HepG2 (cell line): ENCODE measurements around the gene CES3. TPM values are rescaled to one million over a fixed set of nuclear protein-coding genes. Genes with fewer than 3 reads are reported as not detected.

Experiments used
- ATF7 ChIP-seq, 2 experiments: fragments of 450-650 bp in 1 of 2; sonication (generic) in 1 of 2; formaldehyde crosslinking in 1 of 2; IDR thresholded peaks; 2 replicates each; pipeline versions ENCODE4 v1.4.0 to v1.6.1; 2016 to 2020; ENCODE audit warnings: antibody characterized with exemption in 1 of 2, mild to moderate bottlenecking in 1 of 2, missing genetic modification reagents in 1 of 2
- DNMT3B ChIP-seq: conservative IDR thresholded peaks from 2 replicates; pipeline ENCODE4 v1.6.1; 2016; ENCODE audit warnings: missing biosample characterization, control low read depth
- FOXA3 ChIP-seq: IDR thresholded peaks from 2 replicates; pipeline ENCODE4 v1.6.1; 2016; ENCODE audit warnings: missing genetic modification reagents, missing compliant biosample characterization
- GRHL1 ChIP-seq: sonication (generic); formaldehyde crosslinking; conservative IDR thresholded peaks from 2 replicates; pipeline ENCODE4 v1.8.0; 2022; ENCODE audit warnings: missing genetic modification reagents
- HES4 ChIP-seq: sonication (generic); formaldehyde crosslinking; IDR thresholded peaks from 2 replicates; pipeline ENCODE4 v1.9.0; 2021; ENCODE audit warnings: mild to moderate bottlenecking, missing genetic modification reagents, borderline replicate concordance
- IRF2 ChIP-seq: IDR thresholded peaks from 2 replicates; pipeline ENCODE4 v1.6.1; 2018; ENCODE audit warnings: missing genetic modification reagents, missing compliant biosample characterization
- KDM4B ChIP-seq: sonication (generic); formaldehyde crosslinking; IDR thresholded peaks from 2 replicates; pipeline ENCODE4 v1.4.0; 2020; ENCODE audit warnings: missing genetic modification reagents
- MYC ChIP-seq: sonication (generic); formaldehyde crosslinking; IDR thresholded peaks from 2 replicates; pipeline ENCODE4 v1.9.0; 2021; ENCODE audit warnings: missing genetic modification reagents, borderline replicate concordance
- NR1H2 ChIP-seq: sonication (generic); formaldehyde crosslinking; IDR thresholded peaks from 2 replicates; pipeline ENCODE4 v1.8.1; 2022; ENCODE audit warnings: low read depth, missing genetic modification reagents, borderline replicate concordance
- PITX1 ChIP-seq: sonication (generic); formaldehyde crosslinking; IDR thresholded peaks from 2 replicates; pipeline ENCODE4 v1.5.1; 2020; ENCODE audit warnings: mild to moderate bottlenecking, missing genetic modification reagents
- PREB ChIP-seq: sonication (generic); formaldehyde crosslinking; IDR thresholded peaks from 2 replicates; pipeline ENCODE4 v1.4.0; 2020; ENCODE audit warnings: missing genetic modification reagents
- PRMT3 ChIP-seq: sonication (generic); formaldehyde crosslinking; IDR thresholded peaks from 2 replicates; pipeline ENCODE4 v1.8.1; 2022; ENCODE audit warnings: low read depth, mild to moderate bottlenecking, moderate library complexity, missing genetic modification reagents, borderline replicate concordance
- REL ChIP-seq: sonication (generic); formaldehyde crosslinking; conservative IDR thresholded peaks from 2 replicates; pipeline ENCODE4 v1.8.0; 2022; ENCODE audit warnings: mild to moderate bottlenecking, missing genetic modification reagents, moderate library complexity
- RFX1 ChIP-seq: fragments of 450-650 bp; IDR thresholded peaks from 2 replicates; pipeline ENCODE4 v1.6.1; 2017
- SATB2 ChIP-seq: sonication (generic); formaldehyde crosslinking; IDR thresholded peaks from 2 replicates; pipeline ENCODE4 v1.5.0; 2020; ENCODE audit warnings: missing genetic modification reagents
- SOX5 ChIP-seq: IDR thresholded peaks from 2 replicates; pipeline ENCODE4 v1.6.1; 2016; ENCODE audit warnings: borderline replicate concordance
- STAG1 ChIP-seq: sonication (generic); formaldehyde crosslinking; IDR thresholded peaks from 2 replicates; pipeline ENCODE4 v1.4.0; 2020; ENCODE audit warnings: missing genetic modification reagents
- TCF12 ChIP-seq, 2 experiments: fragments of 450-650 bp in 1 of 2; sonication (generic) in 1 of 2; formaldehyde crosslinking in 1 of 2; IDR thresholded peaks; 2 replicates each; pipeline versions ENCODE4 v1.6.1 to v1.8.0; 2017 to 2022; ENCODE audit warnings: antibody characterized with exemption in 1 of 2, mild to moderate bottlenecking in 1 of 2, missing genetic modification reagents in 1 of 2, moderate library complexity in 1 of 2
- TEAD2 ChIP-seq: sonication (generic); formaldehyde crosslinking; IDR thresholded peaks from 2 replicates; pipeline ENCODE4 v1.9.0; 2021; ENCODE audit warnings: missing genetic modification reagents
- ZBTB8A ChIP-seq: sonication (generic); formaldehyde crosslinking; IDR thresholded peaks from 2 replicates; pipeline ENCODE4 v1.4.0; 2020; ENCODE audit warnings: mild to moderate bottlenecking, low read depth, missing genetic modification reagents, borderline replicate concordance
- ZFP90 ChIP-seq: sonication (generic); formaldehyde crosslinking; IDR thresholded peaks from 2 replicates; pipeline ENCODE4 v1.8.0; 2022; ENCODE audit warnings: missing genetic modification reagents, mild to moderate bottlenecking, inconsistent platforms, borderline replicate concordance
- ZNF337 ChIP-seq: sonication (generic); formaldehyde crosslinking; IDR thresholded peaks from 2 replicates; pipeline ENCODE4 v1.5.1; 2020; ENCODE audit warnings: missing genetic modification reagents, low read depth, mild to moderate bottlenecking, borderline replicate concordance
- ZNF350 ChIP-seq: sonication (generic); formaldehyde crosslinking; IDR thresholded peaks from 2 replicates; pipeline ENCODE4 v1.4.0; 2020; ENCODE audit warnings: mild to moderate bottlenecking, low read depth, missing genetic modification reagents, borderline replicate concordance
- ZNF430 ChIP-seq: sonication (generic); formaldehyde crosslinking; IDR thresholded peaks from 2 replicates; pipeline ENCODE4 v1.9.0; 2021; ENCODE audit warnings: mild to moderate bottlenecking, missing genetic modification reagents
- ZNF547 ChIP-seq: sonication (generic); formaldehyde crosslinking; IDR thresholded peaks from 2 replicates; pipeline ENCODE4 v1.5.1; 2020; ENCODE audit warnings: mild to moderate bottlenecking, missing genetic modification reagents
- ZNF619 ChIP-seq: sonication (generic); formaldehyde crosslinking; IDR thresholded peaks from 2 replicates; pipeline ENCODE4 v1.4.0; 2020; ENCODE audit warnings: mild to moderate bottlenecking, missing genetic modification reagents
- ZNF782 ChIP-seq: sonication (generic); formaldehyde crosslinking; IDR thresholded peaks from 2 replicates; pipeline ENCODE4 v1.4.0; 2020; ENCODE audit warnings: missing genetic modification reagents, mild to moderate bottlenecking, borderline replicate concordance
- polyA plus RNA-seq, 8 experiments: library from polyadenylated mRNA; depleted of rRNA in 3 of 8; stranded (reverse) in 7 of 8; unstranded in 1 of 8; fragments of >200 nt; fragmentation: Illumina TruSeq in 4 of 8; extraction: Trizol in 4 of 8; gene quantifications; 2 replicates each; pipeline versions ENCODE4 v1.2.1 to v1.2.3, GENCODE V29; 2011 to 2016; ENCODE audit warnings: low read depth in 4 of 8, missing spikeins in 1 of 8, mixed read lengths in 1 of 8; ENCODE audit not compliant: insufficient read depth in 1 of 8
- total RNA-seq, 5 experiments: library from RNA; depleted of rRNA; stranded (reverse); fragments of >200 nt; fragmentation: Illumina TruSeq; extraction: Trizol; gene quantifications; 2 replicates each; pipeline ENCODE4 v1.2.3, GENCODE V29; 2016; ENCODE audit warnings: low read depth in 1 of 5

Gene CES3
- total and polyA plus RNA-seq, 2 of the 13 experiments (the other 11 are each of a cell fraction or from before 2014, with no cell fraction given) = 6.6 to 17.4 TPM

- TF ChIP-seq GRHL1 (CRISPR knock-in tag) (no peak), ZNF782 (CRISPR knock-in tag) (no peak), ZNF547 (CRISPR knock-in tag) (peak; percentile 93), ZNF619 (CRISPR knock-in tag) (peak; percentile 96; the same call in 1 of the 2 replicates), SOX5 (CRISPR knock-in tag) (no peak), PREB (CRISPR knock-in tag) (no peak), REL (CRISPR knock-in tag) (peak; percentile 81; the same call in 1 of the 2 replicates), NR1H2 (0 out of 2 replicates have a peak, but pooled peaks have one; percentile 73), KDM4B (CRISPR knock-in tag) (peak; percentile 83), ZNF430 (CRISPR knock-in tag) (peak; percentile 90), ZFP90 (CRISPR knock-in tag) (peak; percentile 96), PITX1 (CRISPR knock-in tag) (peak; percentile 50; the same call in 1 of the 2 replicates), ATF7 (IDR thresholded peaks at IDR 0.05) (no peak), ATF7 (CRISPR knock-in tag; IDR thresholded peaks at IDR 0.05) (peak; percentile 13; the same call in 1 of the 2 replicates), MYC (peak; percentile 92), TEAD2 (CRISPR knock-in tag) (no peak), HES4 (CRISPR knock-in tag) (peak; percentile 88), IRF2 (CRISPR knock-in tag) (peak; percentile 73; the same call in 1 of the 2 replicates), STAG1 (no peak), ZNF337 (CRISPR knock-in tag) (no peak), RFX1 (no peak), ZBTB8A (CRISPR knock-in tag) (no peak), ZNF350 (CRISPR knock-in tag) (peak; percentile 75; the same call in 1 of the 2 replicates), SATB2 (CRISPR knock-in tag) (0 out of 2 replicates have a peak, but pooled peaks have one; percentile 54), PRMT3 (no peak; the same call in 1 of the 2 replicates), DNMT3B (CRISPR knock-in tag) (no peak), FOXA3 (CRISPR knock-in tag) (peak; percentile 27; the same call in 1 of the 2 replicates), TCF12 (IDR thresholded peaks at IDR 0.05) (no peak), TCF12 (CRISPR knock-in tag; IDR thresholded peaks at IDR 0.05) (no peak)
Measured at GRCh38 chr16:66935314-66936011, 25.6 kb upstream of the CES3 start, which contains the start of gene CES2 (continued).
